Lung (tissue), 12 donors: ENCODE measurements around the gene LCN1. TPM values are rescaled to one million over a fixed set of nuclear protein-coding genes. Genes with fewer than 3 reads are reported as not detected.
A peak's percentile ranks its signal among the peaks of the same experiment; 100 is the strongest.

Experiments used
- ATAC-seq: fragments of 200-7000 bp; cut with Tn5 transposase; one replicate; pipeline ENCODE4 v1.9.1; 2020; ENCODE audit warnings: moderate number of reproducible peaks; ENCODE audit not compliant: insufficient read depth, low FRiP score
- DNase-seq, 3 donors: peaks; one replicate each; pipeline ENCODE4 v3.0.0-alpha.2; 2013 to 2017
- H3K27ac ChIP-seq, 2 donors: one replicate each; pipeline ENCODE4 v1.5.1; 2013; ENCODE audit warnings: mild to moderate bottlenecking in 2 of 2, moderate library complexity in 2 of 2, control low read depth in 1 of 2, inconsistent platforms in 1 of 2, low read depth in 1 of 2, low read length in 1 of 2
- H3K27me3 ChIP-seq, 3 donors: one replicate each; pipeline ENCODE4 v1.5.1; 2013; ENCODE audit warnings: low read length in 2 of 3; ENCODE audit not compliant: control insufficient read depth in 3 of 3, insufficient read depth in 3 of 3
- H3K36me3 ChIP-seq, 4 donors: one replicate each; pipeline ENCODE4 v1.5.1; 2013; ENCODE audit warnings: low read length in 4 of 4, mild to moderate bottlenecking in 1 of 4, moderate library complexity in 1 of 4; ENCODE audit not compliant: control insufficient read depth in 4 of 4, insufficient read depth in 4 of 4
- H3K4me1 ChIP-seq, 5 donors: one replicate each; pipeline ENCODE4 v1.5.1; 2013; ENCODE audit warnings: low read length in 5 of 5, mild to moderate bottlenecking in 2 of 5, moderate library complexity in 1 of 5; ENCODE audit not compliant: control insufficient read depth in 5 of 5, insufficient read depth in 5 of 5
- H3K4me3 ChIP-seq: one replicate; pipeline ENCODE4 v1.5.1; 2013; ENCODE audit warnings: mild to moderate bottlenecking, control low read depth, moderate library complexity
- H3K9ac ChIP-seq, 2 donors: one replicate each; pipeline ENCODE4 v1.5.1; 2013; ENCODE audit warnings: low read length in 2 of 2, control low read depth in 1 of 2; ENCODE audit not compliant: insufficient read depth in 1 of 2
- H3K9me3 ChIP-seq, 4 donors: one replicate each; pipeline ENCODE4 v1.5.1; 2013; ENCODE audit warnings: low read length in 3 of 4, mild to moderate bottlenecking in 1 of 4, moderate library complexity in 1 of 4; ENCODE audit not compliant: control insufficient read depth in 4 of 4, insufficient read depth in 3 of 4
- CTCF ChIP-seq: IDR thresholded peaks from 2 replicates; pipeline ENCODE4 v1.5.1; 2012; ENCODE audit warnings: mild to moderate bottlenecking; ENCODE audit errors: control extremely low read depth, extremely low read depth
- WGBS, 2 donors: extraction: QIAGEN DNeasy Blood & Tissue Kit; methylation state at CpG; one replicate each; pipeline ENCODE4 v1.1.7; 2013; 5-methylcytosine and 5-hydroxymethylcytosine counted together
- polyA plus RNA-seq, 2 donors: library from polyadenylated mRNA; stranded (reverse); fragments of 200-250 nt; gene quantifications; one replicate each; pipeline ENCODE4 v1.2.1, GENCODE V29; 2013
- total RNA-seq, 2 donors: library from RNA; depleted of rRNA in 1 of 2; stranded (reverse); fragments of >200 nt in 1 of 2; gene quantifications; one replicate each; pipeline ENCODE4 v1.2.1, GENCODE V29; 2014 to 2021
- donor health status: control.
- donor health status: control.
- donor health status: Bipolar disorder and iron deficiency.
- donor health status: healthy.
- donor health status: DM: yes; HTN: yes; CAD: no.

LCN1 gene
- total and polyA plus RNA-seq, 4 donors = not detected

GRCh38 chr9:135478829-135479468, 42.3 kb upstream of the LCN1 start:
- no peak overlapping the region for H3K9ac ChIP-seq
- ATAC-seq = peak; percentile 43

GRCh38 chr9:135479469-135480052, 41.7 kb upstream of the LCN1 start, which contains the start of gene PPP1R26:
Gene PPP1R26, plus strand, starts transcription at chr9:135479782. Its CDS starts 4,729 bp downstream, at chr9:135484511.
- TF ChIP-seq CTCF = no peak
- DNase-seq (peak in 1 of 3 donors; percentile 44), ATAC-seq (peak; percentile 5)
- H3K4me3 ChIP-seq = peak within 1 kb of the TSS; percentile 62
- peak within 1 kb of the TSS in 1 of 2 donors; percentile 25 for H3K9ac ChIP-seq
- H3K36me3 ChIP-seq = peaks cover 0 to 13% (median 8%) of the 10 kb centered on the region in 4 donors
- 0 to 1% methylated on average over 24 to 97 of the region's 103 CpGs for WGBS, 2 donors
- H3K27ac ChIP-seq = peak within 1 kb of the TSS; percentile 67 to 89
- no peaks in the 10 kb centered on the region for H3K9me3 ChIP-seq
- H3K27me3 ChIP-seq = no peaks in the 10 kb centered on the region
- peaks cover 0 to 28% (median 3%) of the 10 kb centered on the region in 5 donors for H3K4me1 ChIP-seq

More at GRCh38 chr9:135478829-135479468, 42.3 kb upstream of the LCN1 start:
- Histone ChIP-seq H3K36me3 (peaks cover 0 to 9% (median 3%) of the 10 kb centered on the region in 4 donors), H3K4me1 (peaks cover 0 to 33% (median 3%) of the 10 kb centered on the region in 5 donors), H3K9me3 (no peaks in the 10 kb centered on the region), H3K27ac (peak overlapping the region; percentile 67 to 89), H3K27me3 (no peaks in the 10 kb centered on the region), H3K4me3 (peak overlapping the region; percentile 62)
- DNase-seq = peak; percentile 47 to 69 (median 48)
- 2% methylated on average over 50 to 64 of the region's 64 CpGs for WGBS, 2 donors
- TF ChIP-seq CTCF = no peak

GRCh38 chr9:135480071-135480939, 40.9 kb upstream of the LCN1 start:
- TF ChIP-seq CTCF = no peak
- no peaks in the 10 kb centered on the region for H3K27me3 ChIP-seq
- DNase-seq = peak; percentile 56 to 60 (median 57)
- H3K9me3 ChIP-seq = no peaks in the 10 kb centered on the region
- peaks cover 0 to 24% (median 3%) of the 10 kb centered on the region in 5 donors for H3K4me1 ChIP-seq
- peaks cover 0 to 21% (median 14%) of the 10 kb centered on the region in 4 donors for H3K36me3 ChIP-seq
- ATAC-seq = peak; percentile 36
- H3K9ac ChIP-seq = peak overlapping the region in 1 of 2 donors; percentile 25
- WGBS, 2 donors = 1% methylated on average over 47 to 76 of the region's 76 CpGs
- H3K4me3 ChIP-seq = peak overlapping the region; percentile 60
- peak overlapping the region; percentile 57 to 64 for H3K27ac ChIP-seq
